Muscle of arm (tissue), 12 donors: ENCODE data around the gene CCDC141. TPM values are rescaled to one million over a fixed set of nuclear protein-coding genes. Genes with fewer than 3 reads are reported as not detected.

Experiments used
- DNase-seq: peaks from one replicate; pipeline ENCODE4 v3.0.0-alpha.2; 2013
- polyA plus RNA-seq, 12 donors: library from polyadenylated mRNA; unstranded; fragments of 120-200 nt; gene quantifications; one replicate each; pipeline ENCODE4 v1.2.1, GENCODE V29; 2013; ENCODE audit not compliant: insufficient read length in 12 of 12

CCDC141 gene
- polyA plus RNA-seq, 12 donors: 20.9 to 82.6 (median 69.1) TPM; not detected in 1

GRCh38 chr2:178870703-178871102, 179.2 kb downstream of the CCDC141 start:
- DNase-seq: no peak

DNA sequence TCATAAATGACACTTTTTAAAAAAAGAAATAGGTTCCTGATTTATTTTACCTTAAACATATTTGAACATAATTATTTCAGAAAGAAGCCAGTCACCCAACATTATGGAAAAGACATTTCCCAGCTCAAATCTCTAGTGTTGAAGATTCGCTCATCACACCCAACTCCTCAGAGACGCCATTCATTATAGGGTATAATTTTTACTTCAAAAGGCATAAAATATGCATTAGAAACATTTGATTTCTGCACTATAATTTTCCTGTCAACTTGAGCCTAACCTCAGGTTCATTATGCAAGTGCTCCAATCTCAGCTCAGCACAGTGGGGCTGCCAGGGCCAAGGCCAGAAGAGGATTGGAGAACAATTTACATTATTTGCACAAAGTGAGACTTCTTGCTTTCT, 183.9 kb downstream of the CCDC141 start:
- DNase-seq: no peak

DNA sequence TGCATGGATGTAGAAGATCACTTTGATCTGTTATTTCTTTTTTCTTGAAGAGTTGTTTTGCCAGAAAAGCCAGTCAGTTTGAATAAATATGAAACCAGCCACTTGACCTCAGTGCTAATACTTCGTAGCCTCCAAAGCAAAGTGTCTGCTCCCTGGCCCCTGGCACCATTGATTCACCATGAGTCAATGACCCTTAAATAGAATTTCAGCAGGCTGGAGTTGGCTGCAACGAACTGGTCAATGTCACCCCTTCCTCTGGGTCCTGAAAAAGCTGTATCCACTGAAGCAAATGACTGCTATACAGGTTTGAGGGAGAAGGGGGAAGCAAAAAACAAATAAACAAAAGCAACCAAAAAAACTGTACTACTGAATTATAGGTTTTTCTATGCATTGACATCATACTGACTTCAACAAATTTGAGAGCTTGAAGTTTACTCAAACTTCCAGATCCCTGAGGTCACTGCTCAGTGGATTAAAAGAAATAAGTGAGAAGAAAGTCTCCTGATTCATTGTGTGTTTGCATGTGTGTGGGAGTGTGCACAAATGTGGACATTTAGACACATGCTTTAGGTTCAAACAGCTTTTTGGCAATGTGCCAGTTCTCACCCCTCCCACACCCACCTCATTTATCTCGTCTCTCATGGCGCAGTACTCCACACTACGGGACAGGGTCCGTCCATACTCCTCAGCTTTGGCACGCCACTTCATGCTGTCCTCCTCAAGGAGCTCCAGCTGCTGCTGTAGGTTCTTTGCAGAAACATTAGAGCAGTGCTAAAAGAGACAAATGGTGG, 184.6 kb downstream of the CCDC141 start:
- DNase-seq: no peak

- DNase-seq: peak; percentile 65
Observed at GRCh38 chr2:178863856-178864620, 185.9 kb downstream of the CCDC141 start.

DNA sequence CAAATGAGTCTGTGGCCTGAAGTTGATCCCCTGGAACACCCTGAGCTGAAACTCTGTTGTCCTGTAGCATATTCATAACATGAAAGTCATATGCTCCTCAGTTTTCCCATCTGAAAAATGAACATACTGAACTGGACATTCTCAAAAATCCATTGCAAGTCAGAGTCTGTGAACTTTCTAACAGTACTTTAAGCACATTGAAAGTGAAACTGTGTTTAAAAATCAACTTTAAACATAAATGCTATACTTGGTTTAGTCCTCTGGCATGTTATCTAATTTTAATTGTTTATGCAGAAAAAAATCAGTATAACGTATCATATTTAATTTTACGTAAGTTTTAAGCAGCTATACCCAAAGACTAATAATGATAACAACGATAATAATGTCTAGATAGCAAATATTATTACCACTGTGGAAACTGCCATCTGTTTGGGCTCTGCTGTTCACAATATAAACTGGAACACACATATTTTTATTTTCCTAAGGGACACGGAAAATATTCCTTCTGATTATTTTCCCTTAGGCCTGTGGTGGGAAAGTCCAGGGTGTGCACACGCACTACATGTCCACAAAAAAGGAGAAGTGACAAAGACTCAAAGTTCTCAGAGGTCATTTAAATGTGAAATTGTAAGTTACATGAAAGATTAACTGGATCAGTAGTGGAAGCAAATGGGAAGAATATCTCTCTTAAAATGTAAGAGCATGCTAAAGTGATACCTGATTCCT, 186.6 kb downstream of the CCDC141 start:
- DNase-seq: no peak

- no peak for DNase-seq
Observed at GRCh38 chr2:178860551-178860950, 189.4 kb downstream of the CCDC141 start.

DNA sequence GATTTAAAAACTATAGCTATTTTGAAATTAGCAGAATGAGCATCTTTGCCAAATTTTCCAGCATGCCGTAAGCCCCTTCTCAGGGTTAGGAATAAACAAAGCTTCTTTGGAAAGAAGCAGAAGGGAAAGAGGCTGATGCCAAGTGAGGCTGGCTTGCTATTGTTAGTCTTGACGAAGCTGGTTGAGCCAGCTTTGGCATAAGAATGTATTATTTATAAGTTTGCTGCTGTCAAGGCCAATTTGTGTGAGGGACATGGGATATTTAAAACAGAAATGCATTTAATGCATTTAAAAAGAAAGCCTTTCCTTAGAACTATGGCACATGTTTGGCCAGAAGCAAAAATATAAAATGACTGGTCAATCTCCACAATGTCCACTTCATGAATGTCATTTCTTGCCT, 190.2 kb downstream of the CCDC141 start:
- no peak for DNase-seq

DNA sequence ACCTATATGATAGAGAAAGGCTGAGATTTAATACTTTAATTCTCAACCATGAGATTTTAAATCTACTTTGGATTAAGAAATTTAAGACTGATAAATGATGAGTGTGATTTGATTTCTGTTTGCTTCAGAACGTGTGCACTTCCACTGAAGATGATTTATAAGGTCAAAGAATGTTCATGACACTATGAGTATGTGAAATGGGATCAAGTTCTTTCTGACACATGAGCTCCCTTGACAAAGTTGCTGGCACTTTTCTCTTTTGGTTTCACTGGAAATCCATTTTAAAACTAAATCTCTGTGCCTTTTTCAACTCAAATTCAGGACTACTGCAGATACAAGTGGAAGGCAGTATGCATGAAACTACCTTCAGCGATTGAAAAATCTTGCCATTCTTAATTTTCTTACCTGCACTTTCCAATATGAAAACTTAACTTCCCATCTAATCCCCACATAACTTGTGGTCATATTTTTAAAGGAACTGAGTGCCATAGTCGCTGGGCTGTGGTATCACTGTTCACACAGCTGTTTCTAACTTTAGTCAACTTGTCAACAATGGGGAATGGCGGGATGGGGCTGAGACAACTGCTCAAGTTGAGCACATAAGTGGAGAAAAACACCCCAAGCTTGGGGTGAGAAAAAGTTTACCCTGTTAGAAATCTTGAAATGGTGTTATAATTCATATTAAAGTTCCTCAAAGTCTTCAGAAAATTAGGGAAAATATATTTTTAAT, 190.9 kb downstream of the CCDC141 start:
- no peak for DNase-seq

- DNase-seq: no peak
Observed at GRCh38 chr2:178855151-178855550, 194.8 kb downstream of the CCDC141 start.

GRCh38 chr2:178848335-178848734, 201.6 kb downstream of the CCDC141 start:
- DNase-seq: no peak

- no peak for DNase-seq
Observed at GRCh38 chr2:178846458-178846802, 203.5 kb downstream of the CCDC141 start.

DNA sequence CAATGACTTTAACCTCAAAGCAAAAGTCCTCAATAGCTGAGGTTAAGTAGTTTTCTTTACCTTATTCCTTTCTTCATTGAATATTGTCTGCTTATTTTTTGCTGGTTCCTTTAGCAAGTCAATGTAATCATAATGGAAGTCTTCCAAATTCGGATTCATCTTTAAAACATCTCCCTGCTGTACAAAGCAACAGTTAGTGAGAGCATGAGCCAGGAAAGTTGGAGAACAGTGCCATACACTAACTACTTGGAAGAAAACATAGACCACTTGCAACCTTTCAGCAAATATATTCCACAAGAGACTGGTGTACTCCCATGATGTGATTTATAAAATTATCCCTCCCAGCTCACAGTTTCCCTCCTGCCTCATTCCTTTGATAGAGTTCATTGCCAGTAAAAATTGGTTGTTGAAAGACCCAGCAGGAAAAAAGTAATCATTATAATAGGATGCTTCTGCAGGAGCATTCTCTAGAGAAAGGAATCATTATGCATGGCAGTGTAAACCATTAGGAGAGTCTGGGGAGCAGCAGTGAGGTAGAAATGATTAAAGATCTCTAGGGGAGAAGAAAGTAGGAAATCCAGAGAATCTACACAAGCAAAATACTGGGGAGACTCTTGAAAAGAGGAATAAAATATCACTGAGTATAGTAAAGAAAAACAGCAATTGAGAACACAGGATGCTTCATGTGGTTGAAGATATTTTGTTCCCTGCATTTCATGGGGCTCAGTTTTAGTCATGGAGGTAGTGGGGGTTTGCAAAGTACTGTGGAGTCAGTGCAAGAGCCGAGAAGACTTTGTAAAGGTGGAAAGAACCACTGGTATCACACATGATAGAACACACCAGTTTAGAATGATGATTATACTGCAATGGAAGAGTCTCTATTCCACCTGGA, 204.1 kb downstream of the CCDC141 start:
- DNase-seq: peak; percentile 81

GRCh38 chr2:178844701-178845100, 205.2 kb downstream of the CCDC141 start:
- DNase-seq: no peak

DNA sequence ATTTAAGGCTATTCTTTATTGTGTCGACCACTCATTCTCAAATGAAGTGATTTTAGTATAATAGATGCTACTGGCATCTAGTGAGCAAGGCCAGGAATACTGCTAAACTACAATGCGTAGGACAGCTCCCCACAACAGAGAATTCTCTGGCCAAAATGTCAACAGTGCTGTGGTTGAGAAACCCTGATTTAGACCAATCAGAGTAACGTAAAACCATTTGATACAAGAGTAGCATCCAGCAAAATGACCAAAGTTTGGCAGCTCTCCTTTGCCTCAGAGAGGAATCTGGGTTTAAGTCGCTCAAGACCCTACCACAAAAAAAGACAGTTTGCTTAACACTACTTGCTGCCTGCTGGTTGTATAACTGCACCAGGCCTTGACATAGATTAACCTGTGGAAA, 205.7 kb downstream of the CCDC141 start:
- no peak for DNase-seq

DNA sequence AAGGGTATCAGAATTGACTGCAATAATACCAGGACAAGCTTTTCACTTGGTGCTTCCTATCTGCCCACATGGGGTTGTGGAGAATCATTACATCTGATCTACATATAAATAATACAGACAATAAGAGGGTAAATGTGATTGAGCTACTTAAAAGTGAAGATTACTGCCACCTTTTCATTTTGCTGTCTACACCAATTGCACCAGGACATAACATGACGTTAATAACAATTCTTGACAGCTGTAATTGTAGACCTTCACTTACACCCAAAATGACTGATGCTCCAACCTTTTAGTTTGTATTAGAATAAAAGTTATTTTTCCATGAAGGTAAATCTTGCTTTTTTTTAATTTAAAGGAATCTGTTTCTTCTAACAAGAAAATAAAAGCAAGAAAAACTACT, 206.2 kb downstream of the CCDC141 start:
- DNase-seq: no peak

GRCh38 chr2:178836807-178837206, 213.1 kb downstream of the CCDC141 start:
- DNase-seq: no peak

DNA sequence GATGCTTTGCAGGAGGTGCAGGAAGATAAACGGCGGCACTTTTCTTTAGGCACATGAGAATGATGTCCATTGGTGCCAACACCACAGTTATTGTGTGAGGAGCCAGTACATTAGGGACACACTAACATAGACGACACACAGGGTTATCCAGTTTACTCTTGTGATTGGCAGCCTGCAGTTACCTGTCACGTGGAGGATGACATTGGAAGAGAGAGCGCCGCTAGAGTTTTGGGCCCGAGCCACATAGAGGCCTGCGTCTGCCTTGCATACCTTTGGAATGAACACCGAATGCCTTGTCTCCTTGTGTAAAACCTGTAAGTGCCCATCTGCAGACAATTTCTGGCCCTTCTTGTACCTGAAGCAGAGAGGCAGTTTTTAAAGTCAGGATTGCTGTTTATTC, 215.9 kb downstream of the CCDC141 start:
- no peak for DNase-seq

- DNase-seq: no peak
Observed at GRCh38 chr2:178833382-178833781, 216.6 kb downstream of the CCDC141 start.

DNA sequence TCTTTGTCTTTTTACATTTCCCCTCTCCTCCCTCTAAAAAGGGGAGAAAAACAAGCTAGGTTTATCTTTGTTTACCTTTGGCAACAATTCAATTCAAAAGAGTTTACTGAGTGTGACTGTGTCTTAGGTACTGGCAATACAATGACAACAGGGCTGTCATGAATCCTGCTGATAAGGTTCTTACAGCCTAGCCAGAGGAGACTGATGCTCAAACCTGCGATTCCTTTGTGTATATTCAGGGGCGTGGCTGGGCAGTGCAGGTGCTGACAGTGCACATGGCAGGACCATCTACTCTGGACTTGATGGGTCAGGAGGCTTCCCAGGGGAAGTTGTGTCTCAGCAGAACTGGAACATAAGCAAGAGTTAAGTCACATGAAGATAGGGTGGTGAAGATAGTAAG, 219.5 kb downstream of the CCDC141 start:
- no peak for DNase-seq

DNA sequence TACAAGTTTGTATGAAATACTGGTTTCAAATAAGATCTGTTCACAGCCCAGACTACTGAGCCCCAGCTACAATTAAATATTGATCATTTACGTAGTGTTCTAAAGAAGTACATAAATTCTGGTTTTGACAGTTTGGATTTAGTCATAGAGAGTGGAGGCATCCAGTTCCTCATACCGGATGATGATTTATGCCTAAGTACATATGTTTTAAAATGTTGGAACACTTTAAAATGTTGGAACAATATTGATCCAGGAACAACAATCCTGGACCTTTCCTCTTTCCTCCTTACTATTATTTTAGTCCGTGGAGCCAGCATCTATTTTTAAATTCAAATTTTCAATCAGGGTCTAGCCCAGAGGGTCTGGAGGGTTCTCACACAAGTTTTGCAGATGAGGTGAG, 220.0 kb downstream of the CCDC141 start:
- no peak for DNase-seq
